GM10266 (cell line): ENCODE data around the gene EZH1.

Experiments used
- DNase-seq: peaks from one replicate; pipeline ENCODE4 v3.0.0; 2012; ENCODE audit errors: extremely low spot score
- CTCF ChIP-seq: IDR thresholded peaks from 2 replicates; pipeline ENCODE4 v1.5.1; 2012; ENCODE audit warnings: mild to moderate bottlenecking, low read depth; ENCODE audit not compliant: control insufficient read depth, insufficient read depth; ENCODE audit errors: missing control alignments

The EZH1 gene

GRCh38 chr17:42674755-42675347 lies 70.0 kb downstream of the EZH1 start:
- TF ChIP-seq CTCF: no peak
- no peak for DNase-seq

GRCh38 chr17:42673885-42674754 lies 70.7 kb downstream of the EZH1 start:
- peak; percentile 89 for DNase-seq
- TF ChIP-seq CTCF: peak; percentile 64

GRCh38 chr17:42673266-42673884 lies 71.5 kb downstream of the EZH1 start:
- DNase-seq: no peak
- TF ChIP-seq CTCF: no peak

- no peak for DNase-seq
- TF ChIP-seq CTCF: no peak
Observed at GRCh38 chr17:42672038-42672437, 72.8 kb downstream of the EZH1 start.

- TF ChIP-seq CTCF: no peak
- DNase-seq: no peak
Observed at GRCh38 chr17:42670789-42671657, 73.8 kb downstream of the EZH1 start.

- peak; percentile 77 for DNase-seq
- TF ChIP-seq CTCF: peak; percentile 16
Observed at GRCh38 chr17:42669977-42670788, 74.7 kb downstream of the EZH1 start.
